ENCODE data around the gene PPP1R13L.

The PPP1R13L gene

DNA sequence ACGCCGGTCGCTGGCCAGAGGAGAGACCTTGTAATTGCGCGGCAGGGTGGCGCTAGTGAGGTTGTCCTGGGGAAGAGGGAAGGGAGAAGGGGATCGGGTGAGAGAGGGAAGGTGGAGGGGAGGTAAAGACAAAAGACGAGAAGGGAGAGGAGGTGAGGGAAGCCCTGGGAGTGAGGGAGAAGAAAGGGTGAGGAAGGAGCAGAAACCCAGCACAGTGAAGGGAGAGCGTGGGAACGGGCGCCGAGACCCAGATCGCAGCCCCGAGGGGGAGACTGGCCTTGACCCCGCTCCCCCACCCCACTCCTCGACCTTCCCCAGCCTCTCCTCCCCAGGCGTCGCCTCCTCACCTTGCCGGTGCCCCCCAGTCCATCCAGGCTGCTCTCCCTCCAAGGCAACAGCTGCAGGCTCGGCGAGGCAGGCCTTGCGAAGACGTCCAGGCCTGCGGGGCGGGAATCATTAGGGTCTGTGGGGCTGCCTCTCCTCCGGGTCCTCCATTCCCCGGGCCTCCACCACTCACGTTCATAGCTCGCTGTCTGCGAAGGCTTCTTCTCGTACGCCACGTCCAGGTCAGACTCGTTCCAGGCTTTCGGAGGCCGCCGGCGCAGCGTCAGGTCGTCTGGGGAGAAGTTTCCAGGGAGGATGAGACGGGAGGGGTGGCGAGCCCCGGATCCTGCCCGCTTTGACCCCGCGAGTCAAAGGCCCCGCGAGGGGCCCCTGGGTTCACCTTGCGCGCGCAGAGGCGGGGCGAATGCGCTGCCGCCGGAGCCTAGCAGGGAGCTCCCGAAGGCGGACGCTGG is 8.8 kb downstream of the PPP1R13L start:
- Histone ChIP-seq H3K79me2 (ENCODE audit: control insufficient read depth, low read length) (no peaks in the 10 kb centered on the region), H3K27ac (ENCODE audit: low read depth, low read length) (no peak overlapping the region), H3K27me3 (ENCODE audit: control insufficient read depth, low read length) (no peaks in the 10 kb centered on the region), H3K9me2 (replicated peaks; ENCODE audit: control insufficient read depth, low read length) (no peaks in the 10 kb centered on the region), H3K4me2 (ENCODE audit: low read length) (no peak overlapping the region), H3K4me1 (ENCODE audit: control insufficient read depth, low read length) (peaks cover 7% of the 10 kb centered on the region), H3F3A (ENCODE audit: control insufficient read depth, insufficient read depth) (no peaks in the 10 kb centered on the region; the same call in 1 of the 2 replicates), H3K36me3 (ENCODE audit: control insufficient read depth, low read length) (no peaks in the 10 kb centered on the region), H3K4me3 (ENCODE audit: low read length) (no peak overlapping the region), H4K20me1 (ENCODE audit: control insufficient read depth, insufficient read depth, low read depth, low read length) (no peaks in the 10 kb centered on the region), H3K9me3 (ENCODE audit: control insufficient read depth, insufficient read depth, low read length) (no peaks in the 10 kb centered on the region)
- TF ChIP-seq, protein P1, sequence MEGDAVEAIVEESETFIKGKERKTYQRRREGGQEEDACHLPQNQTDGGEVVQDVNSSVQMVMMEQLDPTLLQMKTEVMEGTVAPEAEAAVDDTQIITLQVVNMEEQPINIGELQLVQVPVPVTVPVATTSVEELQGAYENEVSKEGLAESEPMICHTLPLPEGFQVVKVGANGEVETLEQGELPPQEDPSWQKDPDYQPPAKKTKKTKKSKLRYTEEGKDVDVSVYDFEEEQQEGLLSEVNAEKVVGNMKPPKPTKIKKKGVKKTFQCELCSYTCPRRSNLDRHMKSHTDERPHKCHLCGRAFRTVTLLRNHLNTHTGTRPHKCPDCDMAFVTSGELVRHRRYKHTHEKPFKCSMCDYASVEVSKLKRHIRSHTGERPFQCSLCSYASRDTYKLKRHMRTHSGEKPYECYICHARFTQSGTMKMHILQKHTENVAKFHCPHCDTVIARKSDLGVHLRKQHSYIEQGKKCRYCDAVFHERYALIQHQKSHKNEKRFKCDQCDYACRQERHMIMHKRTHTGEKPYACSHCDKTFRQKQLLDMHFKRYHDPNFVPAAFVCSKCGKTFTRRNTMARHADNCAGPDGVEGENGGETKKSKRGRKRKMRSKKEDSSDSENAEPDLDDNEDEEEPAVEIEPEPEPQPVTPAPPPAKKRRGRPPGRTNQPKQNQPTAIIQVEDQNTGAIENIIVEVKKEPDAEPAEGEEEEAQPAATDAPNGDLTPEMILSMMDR (IDR thresholded peaks at IDR 0.05; ENCODE audit: low read depth, low read length, poor library complexity, severe bottlenecking): no peak

DNA sequence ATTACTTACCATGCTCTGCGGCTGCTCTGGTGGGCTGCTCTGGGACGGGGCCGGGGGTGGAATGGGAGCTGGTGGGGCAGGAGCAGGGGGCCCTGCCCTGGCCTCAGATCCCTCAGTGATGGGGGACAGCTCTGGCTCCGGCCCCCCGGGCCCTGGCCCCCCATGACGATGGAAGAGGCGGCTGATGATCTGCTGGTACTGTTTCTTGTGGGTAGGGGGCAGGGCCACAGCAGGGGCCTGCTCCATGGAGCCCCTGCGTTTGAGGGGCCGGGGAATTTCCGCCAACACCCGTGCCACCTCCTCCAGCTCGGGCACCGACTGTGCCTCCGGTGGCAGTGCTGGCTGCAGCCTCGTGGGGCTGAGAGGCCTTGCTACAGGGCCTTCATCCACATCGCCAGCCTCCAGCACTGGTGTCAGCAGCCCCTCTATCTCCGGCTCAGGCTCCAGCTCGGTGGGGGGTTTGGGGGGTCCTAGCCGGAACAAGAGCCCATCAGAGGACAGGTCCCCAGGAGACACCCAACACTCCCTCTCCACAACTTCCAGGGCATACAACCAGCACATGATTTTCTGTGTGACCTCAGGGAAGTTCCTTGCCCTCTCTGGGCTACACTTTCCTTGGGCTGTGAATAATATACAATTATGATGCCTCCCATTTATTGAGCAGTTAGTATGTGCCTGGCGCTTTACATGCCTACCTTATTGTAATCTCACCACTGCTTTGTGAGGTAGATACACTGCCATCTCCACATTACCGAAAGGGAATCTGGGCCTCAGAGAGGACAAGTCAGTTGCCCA is 12.8 kb downstream of the PPP1R13L start:
- Histone ChIP-seq H3K79me2 (ENCODE audit: control insufficient read depth, low read length) (no peaks in the 10 kb centered on the region), H4K20me1 (ENCODE audit: control insufficient read depth, insufficient read depth, low read depth, low read length) (no peaks in the 10 kb centered on the region), H3K27me3 (ENCODE audit: control insufficient read depth, low read length) (no peaks in the 10 kb centered on the region), H3F3A (ENCODE audit: control insufficient read depth, insufficient read depth) (no peaks in the 10 kb centered on the region; the same call in 1 of the 2 replicates), H3K27ac (ENCODE audit: low read depth, low read length) (no peak overlapping the region), H3K9me2 (replicated peaks; ENCODE audit: control insufficient read depth, low read length) (no peaks in the 10 kb centered on the region), H3K9me3 (ENCODE audit: control insufficient read depth, insufficient read depth, low read length) (no peaks in the 10 kb centered on the region), H3K4me1 (ENCODE audit: control insufficient read depth, low read length) (peaks cover 11% of the 10 kb centered on the region), H3K4me2 (ENCODE audit: low read length) (no peak overlapping the region), H3K4me3 (ENCODE audit: low read length) (no peak overlapping the region), H3K36me3 (ENCODE audit: control insufficient read depth, low read length) (no peaks in the 10 kb centered on the region)
- TF ChIP-seq, protein P1 (IDR thresholded peaks at IDR 0.05; ENCODE audit: low read depth, low read length, poor library complexity, severe bottlenecking): no peak
- TF ChIP-seq EZH2phosphoT487 (IDR thresholded peaks at IDR 0.05; ENCODE audit: borderline replicate concordance, low read length): no peak

DNA sequence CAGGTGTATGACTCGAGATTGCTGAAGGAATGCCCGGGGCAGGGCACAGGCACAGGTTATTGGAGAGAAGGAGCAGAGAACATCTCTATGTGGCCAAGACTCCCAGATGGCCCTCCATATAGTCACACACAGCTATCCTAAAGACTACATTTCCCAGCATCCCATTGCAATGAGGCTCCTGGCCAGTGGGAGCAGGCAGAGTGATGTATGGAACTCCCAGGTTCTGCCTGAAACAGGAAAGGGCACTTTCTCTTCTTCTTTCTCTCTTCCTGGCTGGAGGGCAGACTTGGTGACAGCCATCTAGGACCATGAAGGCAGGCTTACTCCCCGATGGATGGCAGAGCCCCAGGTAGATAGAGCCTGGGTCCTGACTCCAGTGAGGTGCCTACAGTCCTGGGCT is 13.5 kb downstream of the PPP1R13L start:
- Histone ChIP-seq H3K9me2 (replicated peaks; ENCODE audit: control insufficient read depth, low read length) (no peaks in the 10 kb centered on the region), H3K4me3 (ENCODE audit: low read length) (no peak overlapping the region), H3K79me2 (ENCODE audit: control insufficient read depth, low read length) (no peaks in the 10 kb centered on the region), H3K27ac (ENCODE audit: low read depth, low read length) (no peak overlapping the region), H4K20me1 (ENCODE audit: control insufficient read depth, insufficient read depth, low read depth, low read length) (no peaks in the 10 kb centered on the region), H3K4me2 (ENCODE audit: low read length) (no peak overlapping the region), H3F3A (ENCODE audit: control insufficient read depth, insufficient read depth) (no peaks in the 10 kb centered on the region; the same call in 1 of the 2 replicates), H3K4me1 (ENCODE audit: control insufficient read depth, low read length) (peaks cover 12% of the 10 kb centered on the region), H3K36me3 (ENCODE audit: control insufficient read depth, low read length) (no peaks in the 10 kb centered on the region), H3K27me3 (ENCODE audit: control insufficient read depth, low read length) (no peaks in the 10 kb centered on the region), H3K9me3 (ENCODE audit: control insufficient read depth, insufficient read depth, low read length) (no peaks in the 10 kb centered on the region)
- TF ChIP-seq, protein P1 (IDR thresholded peaks at IDR 0.05; ENCODE audit: low read depth, low read length, poor library complexity, severe bottlenecking): no peak
- no peak for TF ChIP-seq EZH2phosphoT487 (IDR thresholded peaks at IDR 0.05; ENCODE audit: borderline replicate concordance, low read length)
